Neural crest cell (in vitro differentiated cells): Measurements from ENCODE around the gene TNRC18. TPM values are rescaled to one million over a fixed set of nuclear protein-coding genes. Genes with fewer than 3 reads are reported as not detected.
"Not testable (repeated sequence)": the region's sequence is repeated elsewhere in the genome, so short reads cannot be mapped to it uniquely, and the experiment has no call there.

Experiments used
- DNase-seq: peaks from one replicate; pipeline ENCODE4 v3.0.0; 2021; ENCODE audit warnings: low read depth, mixed read lengths, low spot score
- H3K27ac Mint-ChIP-seq: one replicate; pipeline ENCODE4 v1.8.0; 2021; ENCODE audit warnings: mild to moderate bottlenecking, mixed read lengths; ENCODE audit not compliant: unreplicated experiment
- H3K27me3 Mint-ChIP-seq: 2 replicates; pipeline ENCODE4 v1.8.0; 2021; ENCODE audit warnings: low read depth, mild to moderate bottlenecking, mixed read lengths
- H3K36me3 Mint-ChIP-seq: 2 replicates; pipeline ENCODE4 v1.8.0; 2021; ENCODE audit warnings: low read depth, mild to moderate bottlenecking, mixed read lengths
- H3K4me1 Mint-ChIP-seq: 2 replicates; pipeline ENCODE4 v1.8.0; 2021; ENCODE audit warnings: mixed read lengths
- H3K4me3 Mint-ChIP-seq: one replicate; pipeline ENCODE4 v1.8.0; 2021; ENCODE audit warnings: mild to moderate bottlenecking, mixed read lengths
- H3K9me3 Mint-ChIP-seq: 2 replicates; pipeline ENCODE4 v1.8.0; 2021; ENCODE audit warnings: mixed read lengths
- CTCF ChIP-seq: fragments of 200-600 bp; sonication (generic); conservative IDR thresholded peaks from 2 replicates; pipeline ENCODE4 v1.5.0; 2021; ENCODE audit warnings: antibody characterized with exemption, mild to moderate bottlenecking
- total RNA-seq: library from RNA; stranded (reverse); gene quantifications from 2 replicates; pipeline ENCODE4 v1.2.1, GENCODE V29; 2021

Gene TNRC18
- total RNA-seq, 1 donor from 2014 or later = 69.8 TPM

- Mint-ChIP-seq H3K27ac (no peak overlapping the region), H3K4me3 (no peak overlapping the region), H3K4me1 (peaks cover 9% of the 10 kb centered on the region), H3K9me3 (no peaks in the 10 kb centered on the region), H3K36me3 (peaks cover 11% of the 10 kb centered on the region), H3K27me3 (no peaks in the 10 kb centered on the region)
- TF ChIP-seq CTCF = no peak
- DNase-seq = no peak
Observed at GRCh38 chr7:5367661-5368060, 56.0 kb downstream of the TNRC18 start.

- DNase-seq = peak; percentile 59
- peaks cover 11% of the 10 kb centered on the region for H3K36me3 Mint-ChIP-seq
- H3K4me3 Mint-ChIP-seq, H3K27ac Mint-ChIP-seq, H3K9me3 Mint-ChIP-seq, H3K4me1 Mint-ChIP-seq, H3K27me3 Mint-ChIP-seq: not testable (repeated sequence)
- TF ChIP-seq CTCF = peak; percentile 85
Observed at GRCh38 chr7:5365976-5366625, 57.5 kb downstream of the TNRC18 start.

- H3K4me3 Mint-ChIP-seq = no peak overlapping the region
- H3K27ac Mint-ChIP-seq = no peak overlapping the region
- TF ChIP-seq CTCF = no peak
- DNase-seq = no peak
- peaks cover 9% of the 10 kb centered on the region for H3K4me1 Mint-ChIP-seq
- peaks cover 8% of the 10 kb centered on the region for H3K36me3 Mint-ChIP-seq
- H3K27me3 Mint-ChIP-seq = no peaks in the 10 kb centered on the region
- H3K9me3 Mint-ChIP-seq = no peaks in the 10 kb centered on the region
Observed at GRCh38 chr7:5363729-5364128, 59.9 kb downstream of the TNRC18 start.

- H3K27me3 Mint-ChIP-seq = no peaks in the 10 kb centered on the region
- H3K36me3 Mint-ChIP-seq = peaks cover 10% of the 10 kb centered on the region
- H3K4me1 Mint-ChIP-seq = peaks cover 9% of the 10 kb centered on the region
- TF ChIP-seq CTCF = no peak
- no peak overlapping the region for H3K4me3 Mint-ChIP-seq
- H3K27ac Mint-ChIP-seq = no peak overlapping the region
- DNase-seq = no peak
- H3K9me3 Mint-ChIP-seq = no peaks in the 10 kb centered on the region
Observed at GRCh38 chr7:5362466-5362865, 61.2 kb downstream of the TNRC18 start.

- Mint-ChIP-seq H3K4me1 (peaks cover 6% of the 10 kb centered on the region), H3K27me3 (no peaks in the 10 kb centered on the region), H3K36me3 (peaks cover 13% of the 10 kb centered on the region), H3K9me3 (no peaks in the 10 kb centered on the region), H3K4me3 (no peak overlapping the region), H3K27ac (no peak overlapping the region)
- TF ChIP-seq CTCF = no peak
- DNase-seq = no peak
Observed at GRCh38 chr7:5361446-5362127, 62.0 kb downstream of the TNRC18 start.
